ENCODE measurements around the gene DIPK1B.

The DIPK1B gene

GRCh38 chr9:136665704-136666371 lies 46.5 kb upstream of the DIPK1B start:
- no peak for TF ChIP-seq CTCF (IDR thresholded peaks at IDR 0.05; ENCODE audit: insufficient read depth, low read length, poor library complexity, severe bottlenecking)
- H3K36me3 ChIP-seq (ENCODE audit: control insufficient read depth, insufficient read depth, low read length) = no peaks in the 10 kb centered on the region
- DNase-seq (ENCODE audit: extremely low read depth, insufficient read length) = no peak

GRCh38 chr9:136666372-136667213 lies 45.8 kb upstream of the DIPK1B start:
- peaks cover 1% of the 10 kb centered on the region; the same call in 1 of the 2 replicates for H3K27me3 ChIP-seq (replicated peaks; ENCODE audit: control insufficient read depth, insufficient read depth, low read length)
- no peak overlapping the region for H3K4me3 ChIP-seq (replicated peaks; ENCODE audit: low read depth, low read length)
- no peaks in the 10 kb centered on the region for H3K36me3 ChIP-seq (ENCODE audit: control insufficient read depth, insufficient read depth, low read length)
- no peak for TF ChIP-seq CTCF (IDR thresholded peaks at IDR 0.05; ENCODE audit: insufficient read depth, low read length, poor library complexity, severe bottlenecking)
- DNase-seq (ENCODE audit: extremely low read depth, insufficient read length) = no peak

More at GRCh38 chr9:136665704-136666371, 46.5 kb upstream of the DIPK1B start:
- no peak overlapping the region for H3K4me3 ChIP-seq (replicated peaks; ENCODE audit: low read depth, low read length)
- H3K27me3 ChIP-seq (replicated peaks; ENCODE audit: control insufficient read depth, insufficient read depth, low read length) = peaks cover 1% of the 10 kb centered on the region; the same call in 1 of the 2 replicates

GRCh38 chr9:136667214-136667939 lies 45.0 kb upstream of the DIPK1B start:
- no peak for TF ChIP-seq CTCF (IDR thresholded peaks at IDR 0.05; ENCODE audit: insufficient read depth, low read length, poor library complexity, severe bottlenecking)
- no peak for DNase-seq (ENCODE audit: extremely low read depth, insufficient read length)
- no peak overlapping the region for H3K4me3 ChIP-seq (replicated peaks; ENCODE audit: low read depth, low read length)
- no peaks in the 10 kb centered on the region for H3K36me3 ChIP-seq (ENCODE audit: control insufficient read depth, insufficient read depth, low read length)
- peaks cover under 1% of the 10 kb centered on the region; the same call in 1 of the 2 replicates for H3K27me3 ChIP-seq (replicated peaks; ENCODE audit: control insufficient read depth, insufficient read depth, low read length)

- H3K36me3 ChIP-seq (ENCODE audit: control insufficient read depth, insufficient read depth, low read length) = no peaks in the 10 kb centered on the region
- H3K27me3 ChIP-seq (replicated peaks; ENCODE audit: control insufficient read depth, insufficient read depth, low read length) = no peaks in the 10 kb centered on the region; the same call in 1 of the 2 replicates
- H3K4me3 ChIP-seq (replicated peaks; ENCODE audit: low read depth, low read length) = no peak overlapping the region
- no peak for DNase-seq (ENCODE audit: extremely low read depth, insufficient read length)
- no peak for TF ChIP-seq CTCF (IDR thresholded peaks at IDR 0.05; ENCODE audit: insufficient read depth, low read length, poor library complexity, severe bottlenecking)
These were observed 44.2 kb upstream of the DIPK1B start for GRCh38 chr9:136667940-136668760.
